Endothelial cell of umbilical vein (primary cell): ENCODE results near the gene SOX11. TPM values are rescaled to one million over a fixed set of nuclear protein-coding genes. Genes with fewer than 3 reads are reported as not detected.

ENCODE experiments used
- BruUV-seq: library from RNA; stranded (reverse); fragments of 400-500 nt; replicated peaks from 2 replicates; lab custom pipeline; 2021; lab: Mats Ljungman, UMichigan
- CTCF ChIA-PET: fragments of 300-600, 350-600 bp; sonication (Branson Sonifier 250); formaldehyde crosslinking; loops from one replicate; lab custom pipeline; 2021; ENCODE audit warnings: antibody characterized with exemption, inconsistent platforms; lab: Charles Lee
- POLR2A ChIA-PET: fragments of 300-600, 350-600 bp; sonication (Branson Sonifier 250); formaldehyde crosslinking; loops from one replicate; lab custom pipeline; 2021; ENCODE audit warnings: antibody characterized with exemption, inconsistent platforms; lab: Charles Lee
- DNase-seq: peaks from one replicate; pipeline ENCODE4 v3.0.0-alpha.2; 2011; ENCODE audit warnings: low read depth, low spot score
- FAIRE-seq: peaks from 2 replicates; lab custom pipeline; 2011; peaks lifted over from hg19 to GRCh38; lab: Jason Lieb, UNC
- H2AFZ ChIP-seq: 2 replicates; pipeline ENCODE4 v1.6.0; 2012; ENCODE audit warnings: low read depth, low read length, control low read depth, inconsistent platforms
- H3K27ac ChIP-seq: 2 replicates; pipeline ENCODE4 v1.5.1; 2011; ENCODE audit warnings: low read depth, mild to moderate bottlenecking, control low read depth, low read length, moderate library complexity; ENCODE audit not compliant: insufficient read depth
- H3K27me3 ChIP-seq, 2 experiments: 2 replicates each; pipeline versions ENCODE4 v1.6.0 to v1.6.1; 2011; ENCODE audit warnings: low read length in 2 of 2, mixed read lengths in 1 of 2; ENCODE audit not compliant: control insufficient read depth in 2 of 2, insufficient read depth in 2 of 2
- H3K36me3 ChIP-seq, 2 experiments: 2 replicates in 1 of 2; 3 replicates in 1 of 2; pipeline ENCODE4 v1.5.1; 2011; ENCODE audit warnings: low read length in 2 of 2, mild to moderate bottlenecking in 1 of 2, moderate library complexity in 1 of 2; ENCODE audit not compliant: control insufficient read depth in 2 of 2, insufficient read depth in 2 of 2; ENCODE audit errors: extremely low read depth in 1 of 2
- H3K4me1 ChIP-seq: 3 replicates; pipeline ENCODE4 v1.5.1; 2011; ENCODE audit warnings: mild to moderate bottlenecking, low read length; ENCODE audit not compliant: control insufficient read depth, insufficient read depth; ENCODE audit errors: extremely low read depth
- H3K4me2 ChIP-seq: 2 replicates; pipeline ENCODE4 v1.6.1; 2011; ENCODE audit warnings: low read length, control low read depth, mixed read lengths; ENCODE audit not compliant: insufficient read depth
- H3K4me3 ChIP-seq, 3 experiments: fragments of 200-600 bp in 1 of 3; sonication (generic), shearing (Covaris generic) in 1 of 3; replicated peaks in 1 of 3; 2 replicates each; pipeline ENCODE4 v1.5.1; 2011 to 2016; ENCODE audit warnings: control low read depth in 3 of 3, low read length in 3 of 3, mild to moderate bottlenecking in 2 of 3, inconsistent platforms in 1 of 3, low read depth in 1 of 3, moderate library complexity in 1 of 3; ENCODE audit not compliant: insufficient read depth in 1 of 3
- H3K79me2 ChIP-seq: 2 replicates; pipeline ENCODE4 v1.6.0; 2012; ENCODE audit warnings: low read length, inconsistent platforms; ENCODE audit not compliant: control insufficient read depth, insufficient read depth
- H3K9ac ChIP-seq: replicated peaks from 2 replicates; pipeline ENCODE3; 2011; ENCODE audit warnings: low read length, control low read depth; ENCODE audit not compliant: insufficient read depth; ENCODE audit errors: extremely low read depth
- H3K9me1 ChIP-seq: replicated peaks from 3 replicates; pipeline ENCODE4 v1.6.0; 2011; ENCODE audit warnings: mild to moderate bottlenecking, low read length; ENCODE audit not compliant: control insufficient read depth, insufficient read depth; ENCODE audit errors: extremely low read depth
- H3K9me3 ChIP-seq: replicated peaks from 2 replicates; pipeline ENCODE4 v1.5.1; 2012; ENCODE audit warnings: low read length, inconsistent platforms; ENCODE audit not compliant: control insufficient read depth, insufficient read depth
- H4K20me1 ChIP-seq: replicated peaks from 2 replicates; pipeline ENCODE3; 2011; ENCODE audit warnings: mild to moderate bottlenecking, low read length; ENCODE audit not compliant: control insufficient read depth, insufficient read depth; ENCODE audit errors: extremely low read depth
- EZH2 ChIP-seq: IDR thresholded peaks from 2 replicates; pipeline ENCODE4 v1.6.1; 2012; ENCODE audit warnings: borderline replicate concordance, low read depth, mild to moderate bottlenecking, moderate library complexity, low read length, inconsistent platforms; ENCODE audit not compliant: severe bottlenecking
- FOS ChIP-seq: IDR thresholded peaks from 2 replicates; pipeline ENCODE4 v1.6.1; 2011; ENCODE audit warnings: mild to moderate bottlenecking, low read length, moderate library complexity, borderline replicate concordance; ENCODE audit not compliant: insufficient read depth
- GATA2 ChIP-seq: IDR thresholded peaks from 2 replicates; pipeline ENCODE4 v1.7.0; 2011; ENCODE audit warnings: low read depth, mild to moderate bottlenecking, moderate library complexity, mixed read lengths, low read length; ENCODE audit not compliant: insufficient read length, insufficient read depth
- JUN ChIP-seq: IDR thresholded peaks from 2 replicates; pipeline ENCODE4 v1.6.1; 2011; ENCODE audit warnings: borderline replicate concordance, low read depth; ENCODE audit not compliant: insufficient read length, insufficient read depth
- MAX ChIP-seq: IDR thresholded peaks from 2 replicates; pipeline ENCODE4 v1.6.1; 2011; ENCODE audit not compliant: insufficient read depth, insufficient read length
- MYC ChIP-seq: IDR thresholded peaks from one replicate; pipeline ENCODE4 v1.6.1; 2011; ENCODE audit warnings: mild to moderate bottlenecking, low read depth, low read length
- POLR2A ChIP-seq: IDR thresholded peaks from 2 replicates; pipeline ENCODE4 v1.6.1; 2012; ENCODE audit warnings: low read depth, mild to moderate bottlenecking, control low read depth, low read length
- POLR2AphosphoS5 ChIP-seq: IDR thresholded peaks from 2 replicates; pipeline ENCODE4 v1.6.1; 2012; ENCODE audit warnings: low read depth, mild to moderate bottlenecking, control low read depth, low read length, moderate library complexity; ENCODE audit not compliant: insufficient read depth
- dilution Hi-C: fragments of 300-500 bp; cut with MboI; formaldehyde crosslinking; loops from one replicate; pipeline ENCODE4 v1.15.0; 2019; ENCODE audit warnings: low sequenced_read_pairs; ENCODE audit not compliant: extremely low pct_ligation_motif_present
- intact Hi-C: fragments of 100-400 bp; cut with micrococcal nuclease; formaldehyde crosslinking; loops from one replicate; pipeline ENCODE4 v1.10.0; 2022
- polyA plus RNA-seq, 4 experiments: library from polyadenylated mRNA; depleted of rRNA in 3 of 4; stranded (reverse) in 3 of 4; unstranded in 1 of 4; fragments of >200 nt; gene quantifications; 2 replicates each; pipeline versions ENCODE4 v1.2.1 to v1.2.3, GENCODE V29; 2011 to 2012; ENCODE audit warnings: missing spikeins in 1 of 4
- total RNA-seq: library from RNA; stranded (reverse); gene quantifications from 2 replicates; pipeline ENCODE4 v1.2.3, GENCODE V29; 2021
- TF ChIP-seq, protein P1 (sequence below), 2 donors: IDR thresholded peaks; 1 replicate in 1 of 2; 2 replicates in 1 of 2; pipeline ENCODE4 v1.5.1; 2011; ENCODE audit warnings: low read length in 2 of 2, mild to moderate bottlenecking in 2 of 2, moderate library complexity in 2 of 2, control low read depth in 1 of 2, inconsistent platforms in 1 of 2, low read depth in 1 of 2; ENCODE audit not compliant: insufficient read depth in 1 of 2; ENCODE audit errors: extremely low read depth in 1 of 2

Gene SOX11
- total and polyA plus RNA-seq, 2 donors (not counting 3 experiments of a cell fraction or from before 2014, with no cell fraction given): not detected

GRCh38 chr2:5742126-5742525, 49.9 kb downstream of the SOX11 start:
- no peaks in the 10 kb centered on the region for H4K20me1 ChIP-seq
- dilution Hi-C loops (no loop called here), intact Hi-C loops (no loop called here)
- BruUV-seq: no TSS peak
- H3K27me3 ChIP-seq: no peaks in the 10 kb centered on the region
- no peak overlapping the region for H3K4me2 ChIP-seq
- H3K27ac ChIP-seq: no peak overlapping the region
- DNase-seq: no peak
- H3K9me1 ChIP-seq: no peaks in the 10 kb centered on the region
- peaks cover 5% of the 10 kb centered on the region for H3K9me3 ChIP-seq
- CTCF ChIA-PET: no interaction called here
- no peaks in the 10 kb centered on the region for H3K79me2 ChIP-seq
- POLR2A ChIA-PET: no interaction called here
- no peak overlapping the region for H2AFZ ChIP-seq
- no peak overlapping the region for H3K4me3 ChIP-seq
- no peak for TF ChIP-seq MAX
- TF ChIP-seq POLR2A: no peak
- TF ChIP-seq EZH2: no peak
- TF ChIP-seq, protein P1, sequence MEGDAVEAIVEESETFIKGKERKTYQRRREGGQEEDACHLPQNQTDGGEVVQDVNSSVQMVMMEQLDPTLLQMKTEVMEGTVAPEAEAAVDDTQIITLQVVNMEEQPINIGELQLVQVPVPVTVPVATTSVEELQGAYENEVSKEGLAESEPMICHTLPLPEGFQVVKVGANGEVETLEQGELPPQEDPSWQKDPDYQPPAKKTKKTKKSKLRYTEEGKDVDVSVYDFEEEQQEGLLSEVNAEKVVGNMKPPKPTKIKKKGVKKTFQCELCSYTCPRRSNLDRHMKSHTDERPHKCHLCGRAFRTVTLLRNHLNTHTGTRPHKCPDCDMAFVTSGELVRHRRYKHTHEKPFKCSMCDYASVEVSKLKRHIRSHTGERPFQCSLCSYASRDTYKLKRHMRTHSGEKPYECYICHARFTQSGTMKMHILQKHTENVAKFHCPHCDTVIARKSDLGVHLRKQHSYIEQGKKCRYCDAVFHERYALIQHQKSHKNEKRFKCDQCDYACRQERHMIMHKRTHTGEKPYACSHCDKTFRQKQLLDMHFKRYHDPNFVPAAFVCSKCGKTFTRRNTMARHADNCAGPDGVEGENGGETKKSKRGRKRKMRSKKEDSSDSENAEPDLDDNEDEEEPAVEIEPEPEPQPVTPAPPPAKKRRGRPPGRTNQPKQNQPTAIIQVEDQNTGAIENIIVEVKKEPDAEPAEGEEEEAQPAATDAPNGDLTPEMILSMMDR (IDR thresholded peaks at IDR 0.05; ENCODE audit: extremely low read depth in 1 of 2, insufficient read depth in 1 of 2, low read depth in 1 of 2, low read length in 2 of 2): no peak
- TF ChIP-seq FOS: no peak
- TF ChIP-seq MYC: no peak
- TF ChIP-seq POLR2AphosphoS5: no peak
- TF ChIP-seq JUN: no peak
- TF ChIP-seq GATA2: no peak
- H3K36me3 ChIP-seq: no peaks in the 10 kb centered on the region
- no peak overlapping the region for H3K9ac ChIP-seq
- no peaks in the 10 kb centered on the region for H3K4me1 ChIP-seq
- FAIRE-seq: no peak
